ENCODE data around the gene TRIM73.
"Not testable (repeated sequence)": the region's sequence is repeated elsewhere in the genome, so short reads cannot be mapped to it uniquely, and the experiment has no call there.

TRIM73 gene

DNA sequence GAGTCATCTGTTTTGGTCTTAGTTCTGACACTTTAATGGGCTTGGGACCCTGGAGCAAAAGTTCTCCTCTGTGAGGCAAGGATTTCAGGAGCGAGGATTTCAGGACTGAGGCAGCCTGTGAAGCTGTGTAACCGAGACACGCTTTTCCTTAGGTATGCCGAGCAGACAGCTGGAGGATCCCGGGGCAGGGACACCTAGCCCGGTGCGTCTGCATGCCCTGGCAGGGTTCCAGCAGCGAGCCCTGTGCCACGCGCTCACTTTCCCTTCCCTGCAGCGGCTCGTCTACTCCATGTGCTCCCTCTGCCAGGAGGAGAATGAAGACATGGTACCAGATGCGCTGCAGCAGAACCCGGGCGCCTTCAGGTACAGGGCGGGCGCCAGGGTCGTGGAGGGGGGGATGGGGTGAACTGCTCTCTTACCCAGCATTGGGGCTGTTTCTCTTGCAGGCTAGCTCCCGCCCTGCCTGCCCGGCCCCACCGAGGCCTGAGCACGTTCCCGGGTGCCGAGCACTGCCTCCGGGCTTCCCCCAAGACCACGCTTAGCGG is 20.5 kb downstream of the TRIM73 start:
- not testable (repeated sequence) for DNase-seq (ENCODE audit: low spot score)

GRCh38 chr7:75416787-75417186 is 21.4 kb downstream of the TRIM73 start:
- not testable (repeated sequence) for DNase-seq (ENCODE audit: low spot score)

DNA sequence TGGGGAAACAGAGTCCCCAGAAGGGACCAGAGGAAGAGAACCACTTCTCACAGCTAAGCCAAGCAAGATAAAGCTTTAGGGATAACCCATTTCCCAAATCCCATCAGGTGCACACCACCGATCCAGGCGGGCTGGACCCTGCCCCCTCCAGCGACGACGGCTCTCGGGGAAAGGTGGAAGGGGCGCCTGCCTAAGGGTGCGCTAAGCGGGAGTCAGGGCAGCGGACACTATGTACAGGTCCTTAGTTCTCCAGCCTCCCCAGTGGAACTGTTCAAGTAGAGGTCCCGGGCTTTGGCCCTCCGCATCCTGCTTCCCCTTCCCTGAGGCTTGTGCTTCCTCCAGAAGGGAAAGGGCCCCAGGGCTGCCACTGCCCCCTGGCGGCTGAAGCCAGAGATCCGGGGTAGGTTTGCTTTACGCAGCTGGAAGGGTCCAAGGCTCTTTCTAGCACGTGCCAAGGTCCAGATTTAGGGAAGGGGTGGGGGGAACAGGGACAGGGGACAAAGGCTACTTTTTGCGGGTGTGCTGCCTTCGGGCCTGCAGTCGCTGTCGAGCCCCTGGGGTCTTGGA is 22.9 kb downstream of the TRIM73 start:
- DNase-seq (ENCODE audit: low spot score): not testable (repeated sequence)

GRCh38 chr7:75419210-75419609 is 23.8 kb downstream of the TRIM73 start:
- not testable (repeated sequence) for DNase-seq (ENCODE audit: low spot score)

GRCh38 chr7:75419693-75420092 is 24.3 kb downstream of the TRIM73 start:
- DNase-seq (ENCODE audit: low spot score): not testable (repeated sequence)

- DNase-seq (ENCODE audit: low spot score): not testable (repeated sequence)
These were observed 24.7 kb downstream of the TRIM73 start for GRCh38 chr7:75420152-75420551.

GRCh38 chr7:75421798-75422710 is 26.6 kb downstream of the TRIM73 start:
- not testable (repeated sequence) for DNase-seq (ENCODE audit: low spot score)

GRCh38 chr7:75423481-75423880 is 28.1 kb downstream of the TRIM73 start:
- DNase-seq (ENCODE audit: low spot score): not testable (repeated sequence)

DNA sequence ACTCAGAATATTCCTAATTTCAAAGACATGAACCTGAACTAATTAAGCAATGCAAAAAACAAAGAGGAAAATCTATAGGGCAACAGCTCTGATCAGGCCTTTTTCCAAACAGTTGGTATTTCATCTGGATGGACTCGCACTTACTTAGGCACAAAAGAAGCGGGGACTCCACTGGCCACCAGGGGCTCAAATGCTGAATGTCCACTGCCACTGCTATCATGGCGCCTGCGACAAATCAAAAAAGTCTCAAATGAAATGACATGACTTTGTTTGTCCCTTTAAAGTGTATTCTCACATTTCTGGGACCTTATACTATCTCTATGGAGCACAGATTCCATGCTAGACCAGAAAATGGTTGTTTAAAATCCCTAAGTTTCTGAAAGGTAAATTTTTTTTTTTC is 43.6 kb downstream of the TRIM73 start:
- DNase-seq (ENCODE audit: low spot score): not testable (repeated sequence)

DNA sequence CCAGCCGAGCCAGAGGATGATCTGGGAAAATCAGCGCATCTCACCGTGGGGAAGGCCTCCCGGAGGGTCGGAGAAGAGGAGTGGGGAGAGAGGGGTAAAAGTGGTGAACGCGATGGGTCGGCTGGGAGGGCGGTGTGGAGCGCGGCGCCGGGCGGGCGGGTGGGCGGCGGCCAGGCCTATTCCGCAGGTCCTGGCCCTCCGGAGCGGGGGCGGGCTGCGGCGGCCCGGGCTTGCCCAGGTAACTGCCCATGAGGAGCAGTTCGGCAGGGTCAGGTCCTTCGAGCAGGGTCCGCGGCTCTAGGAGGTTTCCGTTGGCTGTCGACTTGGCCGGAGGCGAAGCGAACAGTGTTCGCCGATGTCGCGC is 46.7 kb downstream of the TRIM73 start:
- not testable (repeated sequence) for DNase-seq (ENCODE audit: low spot score)

- not testable (repeated sequence) for DNase-seq (ENCODE audit: low spot score)
These were observed 47.2 kb downstream of the TRIM73 start for GRCh38 chr7:75442465-75443111.

DNA sequence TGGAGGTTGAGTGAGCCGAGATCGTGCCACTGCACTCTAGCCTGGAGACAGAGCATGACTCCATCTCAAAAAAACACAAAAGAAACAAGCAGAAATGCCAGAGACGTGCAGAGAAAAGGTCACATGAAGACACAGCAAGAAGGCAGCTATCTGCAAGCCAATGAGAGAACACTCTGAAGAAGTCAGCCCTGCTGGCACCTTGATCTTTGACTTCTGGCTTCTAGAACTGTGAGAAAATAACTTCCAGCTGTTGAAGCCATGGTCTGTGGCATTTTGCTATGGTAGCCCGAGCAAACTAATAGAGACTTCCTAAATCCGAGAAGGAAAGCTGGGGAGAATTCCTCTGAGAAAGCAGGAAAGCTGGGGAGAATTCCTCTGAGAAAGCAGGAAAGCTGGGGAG is 54.5 kb downstream of the TRIM73 start:
- not testable (repeated sequence) for DNase-seq (ENCODE audit: low spot score)

GRCh38 chr7:75452494-75452955 is 57.1 kb downstream of the TRIM73 start:
- not testable (repeated sequence) for DNase-seq (ENCODE audit: low spot score)
